ENCODE data around the gene ALOXE3.

DNA sequence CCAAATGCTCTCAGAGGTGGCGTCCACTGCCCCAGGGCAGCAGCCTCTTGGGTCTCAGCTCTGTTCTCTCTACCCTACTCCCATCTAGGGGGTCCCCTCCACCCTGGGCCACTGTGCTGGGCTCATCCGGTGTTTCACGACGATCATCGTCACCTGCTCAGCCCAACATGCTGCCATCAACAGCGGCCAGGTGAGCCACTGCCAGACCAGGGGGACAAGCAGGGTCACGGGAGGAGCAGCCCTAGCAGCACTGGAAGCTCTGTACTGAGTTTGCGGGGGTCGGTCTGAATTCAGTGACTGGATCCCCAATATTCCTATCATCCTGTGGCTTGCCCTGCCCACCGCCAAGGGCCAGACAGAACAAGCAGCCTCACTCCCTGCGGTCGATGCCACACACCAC lies 46.8 kb downstream of the ALOXE3 start:
- TF ChIP-seq, protein P1, sequence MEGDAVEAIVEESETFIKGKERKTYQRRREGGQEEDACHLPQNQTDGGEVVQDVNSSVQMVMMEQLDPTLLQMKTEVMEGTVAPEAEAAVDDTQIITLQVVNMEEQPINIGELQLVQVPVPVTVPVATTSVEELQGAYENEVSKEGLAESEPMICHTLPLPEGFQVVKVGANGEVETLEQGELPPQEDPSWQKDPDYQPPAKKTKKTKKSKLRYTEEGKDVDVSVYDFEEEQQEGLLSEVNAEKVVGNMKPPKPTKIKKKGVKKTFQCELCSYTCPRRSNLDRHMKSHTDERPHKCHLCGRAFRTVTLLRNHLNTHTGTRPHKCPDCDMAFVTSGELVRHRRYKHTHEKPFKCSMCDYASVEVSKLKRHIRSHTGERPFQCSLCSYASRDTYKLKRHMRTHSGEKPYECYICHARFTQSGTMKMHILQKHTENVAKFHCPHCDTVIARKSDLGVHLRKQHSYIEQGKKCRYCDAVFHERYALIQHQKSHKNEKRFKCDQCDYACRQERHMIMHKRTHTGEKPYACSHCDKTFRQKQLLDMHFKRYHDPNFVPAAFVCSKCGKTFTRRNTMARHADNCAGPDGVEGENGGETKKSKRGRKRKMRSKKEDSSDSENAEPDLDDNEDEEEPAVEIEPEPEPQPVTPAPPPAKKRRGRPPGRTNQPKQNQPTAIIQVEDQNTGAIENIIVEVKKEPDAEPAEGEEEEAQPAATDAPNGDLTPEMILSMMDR (IDR thresholded peaks at IDR 0.05): no peak
- TF ChIP-seq POLR2A (IDR thresholded peaks at IDR 0.05): no peak

Measured in body of pancreas (tissue), 4 donors.